IMR-90 (cell line): ENCODE results near the gene UBQLN2.

ENCODE experiments used
- BHLHE40 ChIP-seq: fragments of 150-350 bp; IDR thresholded peaks from 2 replicates; pipeline ENCODE4 v1.6.1; 2016; ENCODE audit warnings: mild to moderate bottlenecking, low read depth, low read length
- CEBPB ChIP-seq: IDR thresholded peaks from 2 replicates; pipeline ENCODE4 v1.6.1; 2012; ENCODE audit warnings: low read depth, low read length, improper control_type of control experiment
- FOS ChIP-seq: fragments of 150-350 bp; IDR thresholded peaks from 2 replicates; pipeline ENCODE4 v1.6.1; 2016; ENCODE audit warnings: low read depth, low read length
- MAFK ChIP-seq: IDR thresholded peaks from 2 replicates; pipeline ENCODE4 v1.6.1; 2012; ENCODE audit warnings: low read depth, low read length, improper control_type of control experiment
- MXI1 ChIP-seq: IDR thresholded peaks from 2 replicates; pipeline ENCODE4 v1.6.1; 2012; ENCODE audit warnings: low read depth, mild to moderate bottlenecking, low read length, moderate library complexity, borderline replicate concordance
- NFE2L2 ChIP-seq: fragments of 150-350 bp; IDR thresholded peaks from 2 replicates; pipeline ENCODE4 v1.6.1; 2016; ENCODE audit warnings: low read depth, mild to moderate bottlenecking, low read length
- POLR2A ChIP-seq: IDR thresholded peaks from 2 replicates; pipeline ENCODE4 v1.6.1; 2012; ENCODE audit warnings: mild to moderate bottlenecking, low read depth, low read length
- RAD21 ChIP-seq: IDR thresholded peaks from 2 replicates; pipeline ENCODE4 v1.6.1; 2012; ENCODE audit warnings: low read length, improper control_type of control experiment
- RCOR1 ChIP-seq: IDR thresholded peaks from 2 replicates; pipeline ENCODE4 v1.6.1; 2012; ENCODE audit warnings: mild to moderate bottlenecking, low read length, improper control_type of control experiment; ENCODE audit not compliant: insufficient replicate concordance
- RFX5 ChIP-seq: IDR thresholded peaks from 2 replicates; pipeline ENCODE4 v1.8.0; 2012; ENCODE audit warnings: low read depth, mild to moderate bottlenecking, low read length, moderate library complexity
- SMC3 ChIP-seq: fragments of 150-350 bp; IDR thresholded peaks from 2 replicates; pipeline ENCODE4 v1.6.1; 2016; ENCODE audit warnings: low read depth, mild to moderate bottlenecking, antibody characterized with exemption, low read length, moderate library complexity
- TF ChIP-seq, protein P1 (sequence below): conservative IDR thresholded peaks from 2 replicates; pipeline ENCODE4 v1.5.1; 2012; ENCODE audit warnings: mild to moderate bottlenecking, low read depth, low read length, improper control_type of control experiment
- TF ChIP-seq, protein P2 (sequence below): fragments of 150-350 bp; IDR thresholded peaks from 2 replicates; pipeline ENCODE4 v1.6.1; 2017; ENCODE audit warnings: mild to moderate bottlenecking, antibody characterized with exemption, low read length, low read depth
- TF ChIP-seq, protein P3 (sequence below): fragments of 150-350 bp; IDR thresholded peaks from 2 replicates; pipeline ENCODE4 v1.6.1; 2016; ENCODE audit warnings: low read depth, mild to moderate bottlenecking, low read length, moderate library complexity, borderline replicate concordance

DNA sequence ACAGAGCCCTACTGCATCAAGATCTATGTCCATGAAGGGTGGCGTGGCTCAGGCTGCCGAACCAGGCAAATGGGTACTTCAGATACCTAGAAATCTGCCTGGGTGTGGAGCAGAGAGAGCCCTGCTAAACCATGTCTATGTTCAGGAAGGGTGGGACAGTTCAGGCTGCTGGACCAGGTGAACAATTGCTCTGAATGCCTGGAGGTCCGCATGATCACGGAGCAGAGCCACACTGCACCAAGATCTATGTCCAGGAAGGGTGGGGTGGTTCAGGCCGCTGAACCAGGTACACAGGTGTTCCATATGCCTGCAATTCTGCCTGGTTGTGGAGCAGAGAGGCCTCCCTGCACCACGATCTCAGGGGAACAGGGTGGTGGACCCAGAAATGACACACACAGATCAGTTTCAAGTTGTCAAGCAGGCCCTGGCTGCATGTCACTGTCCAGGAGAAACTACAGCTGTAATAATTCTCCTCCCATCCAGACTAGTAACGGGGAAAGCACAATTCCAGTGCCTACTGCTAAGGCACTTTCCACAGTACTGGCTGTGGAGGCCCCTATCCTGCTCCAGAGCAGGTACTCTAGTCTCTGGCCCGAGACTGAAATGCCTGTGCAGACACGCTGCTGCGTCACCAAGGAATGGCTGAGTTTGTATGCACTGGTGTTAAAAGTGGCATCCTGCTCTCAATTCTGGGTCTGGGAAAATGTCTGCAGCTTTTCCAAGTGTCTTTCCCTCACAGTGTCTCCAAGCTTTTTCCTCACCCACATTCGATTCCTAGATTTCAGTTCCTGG is 25.2 kb downstream of the UBQLN2 start:
- TF ChIP-seq MAFK (no peak), FOS (no peak), NFE2L2 (no peak), RCOR1 (no peak), POLR2A (no peak), SMC3 (no peak), RAD21 (no peak), BHLHE40 (no peak), RFX5 (no peak), CEBPB (no peak), MXI1 (no peak)
- TF ChIP-seq, protein P1, sequence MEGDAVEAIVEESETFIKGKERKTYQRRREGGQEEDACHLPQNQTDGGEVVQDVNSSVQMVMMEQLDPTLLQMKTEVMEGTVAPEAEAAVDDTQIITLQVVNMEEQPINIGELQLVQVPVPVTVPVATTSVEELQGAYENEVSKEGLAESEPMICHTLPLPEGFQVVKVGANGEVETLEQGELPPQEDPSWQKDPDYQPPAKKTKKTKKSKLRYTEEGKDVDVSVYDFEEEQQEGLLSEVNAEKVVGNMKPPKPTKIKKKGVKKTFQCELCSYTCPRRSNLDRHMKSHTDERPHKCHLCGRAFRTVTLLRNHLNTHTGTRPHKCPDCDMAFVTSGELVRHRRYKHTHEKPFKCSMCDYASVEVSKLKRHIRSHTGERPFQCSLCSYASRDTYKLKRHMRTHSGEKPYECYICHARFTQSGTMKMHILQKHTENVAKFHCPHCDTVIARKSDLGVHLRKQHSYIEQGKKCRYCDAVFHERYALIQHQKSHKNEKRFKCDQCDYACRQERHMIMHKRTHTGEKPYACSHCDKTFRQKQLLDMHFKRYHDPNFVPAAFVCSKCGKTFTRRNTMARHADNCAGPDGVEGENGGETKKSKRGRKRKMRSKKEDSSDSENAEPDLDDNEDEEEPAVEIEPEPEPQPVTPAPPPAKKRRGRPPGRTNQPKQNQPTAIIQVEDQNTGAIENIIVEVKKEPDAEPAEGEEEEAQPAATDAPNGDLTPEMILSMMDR, result no peak
- TF ChIP-seq, protein P2, sequence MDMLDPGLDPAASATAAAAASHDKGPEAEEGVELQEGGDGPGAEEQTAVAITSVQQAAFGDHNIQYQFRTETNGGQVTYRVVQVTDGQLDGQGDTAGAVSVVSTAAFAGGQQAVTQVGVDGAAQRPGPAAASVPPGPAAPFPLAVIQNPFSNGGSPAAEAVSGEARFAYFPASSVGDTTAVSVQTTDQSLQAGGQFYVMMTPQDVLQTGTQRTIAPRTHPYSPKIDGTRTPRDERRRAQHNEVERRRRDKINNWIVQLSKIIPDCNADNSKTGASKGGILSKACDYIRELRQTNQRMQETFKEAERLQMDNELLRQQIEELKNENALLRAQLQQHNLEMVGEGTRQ, result no peak
- TF ChIP-seq, protein P3, sequence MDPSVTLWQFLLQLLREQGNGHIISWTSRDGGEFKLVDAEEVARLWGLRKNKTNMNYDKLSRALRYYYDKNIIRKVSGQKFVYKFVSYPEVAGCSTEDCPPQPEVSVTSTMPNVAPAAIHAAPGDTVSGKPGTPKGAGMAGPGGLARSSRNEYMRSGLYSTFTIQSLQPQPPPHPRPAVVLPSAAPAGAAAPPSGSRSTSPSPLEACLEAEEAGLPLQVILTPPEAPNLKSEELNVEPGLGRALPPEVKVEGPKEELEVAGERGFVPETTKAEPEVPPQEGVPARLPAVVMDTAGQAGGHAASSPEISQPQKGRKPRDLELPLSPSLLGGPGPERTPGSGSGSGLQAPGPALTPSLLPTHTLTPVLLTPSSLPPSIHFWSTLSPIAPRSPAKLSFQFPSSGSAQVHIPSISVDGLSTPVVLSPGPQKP, result no peak
